ENCODE data around the gene FBXO2.
A peak's percentile ranks its signal among the peaks of the same experiment; 100 is the strongest.

FBXO2 gene

GRCh38 chr1:11654137-11654938, at the start of gene FBXO2, which contains the start of gene FBXO44:
Gene FBXO2 (minus strand): TSS chr1:11654429. CDS start chr1:11654340, 89 bp downstream.
Gene FBXO44 (plus strand): TSS chr1:11654877. CDS start chr1:11655836, 959 bp downstream.
- peak; percentile 39 to 47 for DNase-seq (ENCODE audit: low read depth in 2 of 2, low spot score in 1 of 2)

- DNase-seq (ENCODE audit: low read depth in 2 of 2, low spot score in 1 of 2), result no peak
Observed at GRCh38 chr1:11703357-11704193, 49.3 kb upstream of the FBXO2 start.

GRCh38 chr1:11701981-11702803, 48.0 kb upstream of the FBXO2 start:
- no peak for DNase-seq (ENCODE audit: low read depth in 2 of 2, low spot score in 1 of 2)

- DNase-seq (ENCODE audit: low read depth in 2 of 2, low spot score in 1 of 2), result no peak
Observed at GRCh38 chr1:11701551-11701961, 47.3 kb upstream of the FBXO2 start.

GRCh38 chr1:11700601-11701467, 46.6 kb upstream of the FBXO2 start:
- DNase-seq (ENCODE audit: low read depth in 2 of 2, low spot score in 1 of 2), result no peak

- DNase-seq (ENCODE audit: low read depth in 2 of 2, low spot score in 1 of 2), result no peak
Observed at GRCh38 chr1:11697893-11698210, 43.6 kb upstream of the FBXO2 start.

- DNase-seq (ENCODE audit: low read depth in 2 of 2, low spot score in 1 of 2), result no peak
Observed at GRCh38 chr1:11697188-11697892, 43.1 kb upstream of the FBXO2 start.

GRCh38 chr1:11695861-11696260, 41.6 kb upstream of the FBXO2 start:
- no peak for DNase-seq (ENCODE audit: low read depth in 2 of 2, low spot score in 1 of 2)

GRCh38 chr1:11693917-11694316, 39.7 kb upstream of the FBXO2 start:
- no peak for DNase-seq (ENCODE audit: low read depth in 2 of 2, low spot score in 1 of 2)

GRCh38 chr1:11693024-11693590, 38.9 kb upstream of the FBXO2 start:
- DNase-seq (ENCODE audit: low read depth in 2 of 2, low spot score in 1 of 2), result peak; percentile 14 to 34

GRCh38 chr1:11691928-11692711, 37.9 kb upstream of the FBXO2 start:
- no peak for DNase-seq (ENCODE audit: low read depth in 2 of 2, low spot score in 1 of 2)

- DNase-seq (ENCODE audit: low read depth in 2 of 2, low spot score in 1 of 2), result no peak
Observed at GRCh38 chr1:11691302-11691914, 37.2 kb upstream of the FBXO2 start, which contains the start of gene DRAXIN. Gene DRAXIN (plus strand): TSS chr1:11691710. CDS start chr1:11706259, 14,549 bp downstream.

- DNase-seq (ENCODE audit: low read depth in 2 of 2, low spot score in 1 of 2), result no peak
Observed at GRCh38 chr1:11690397-11691301, 36.4 kb upstream of the FBXO2 start.

- no peak for DNase-seq (ENCODE audit: low read depth in 2 of 2, low spot score in 1 of 2)
Observed at GRCh38 chr1:11688506-11688905, 34.3 kb upstream of the FBXO2 start.

GRCh38 chr1:11685210-11685752, 31.1 kb upstream of the FBXO2 start:
- no peak for DNase-seq (ENCODE audit: low read depth in 2 of 2, low spot score in 1 of 2)

GRCh38 chr1:11684070-11684469, 29.8 kb upstream of the FBXO2 start:
- DNase-seq (ENCODE audit: low read depth in 2 of 2, low spot score in 1 of 2), result no peak

- DNase-seq (ENCODE audit: low read depth in 2 of 2, low spot score in 1 of 2), result no peak
Observed at GRCh38 chr1:11682799-11683198, 28.6 kb upstream of the FBXO2 start.
